Retinal pigment epithelial cell (primary cell): Measurements from ENCODE around the gene CELSR1.

Experiments used
- DNase-seq: peaks from one replicate; pipeline ENCODE4 v3.0.0-alpha.2; 2010; ENCODE audit warnings: low read depth
- H3K4me3 ChIP-seq: 2 replicates; pipeline ENCODE4 v1.5.1; 2011; ENCODE audit warnings: mild to moderate bottlenecking, low read length, control low read depth, moderate library complexity
- CTCF ChIP-seq: conservative IDR thresholded peaks from 2 replicates; pipeline ENCODE4 v1.5.1; 2011; ENCODE audit warnings: low read depth, low read length, control low read depth, inconsistent platforms

Gene CELSR1

GRCh38 chr22:46439111-46439510 is 98.3 kb downstream of the CELSR1 start:
- no peak for TF ChIP-seq CTCF
- no peak overlapping the region for H3K4me3 ChIP-seq
- DNase-seq, result no peak

- no peak for TF ChIP-seq CTCF
- no peak for DNase-seq
- H3K4me3 ChIP-seq, result no peak overlapping the region
Observed at GRCh38 chr22:46437671-46438440, 99.6 kb downstream of the CELSR1 start.

- no peak for TF ChIP-seq CTCF
- no peak overlapping the region for H3K4me3 ChIP-seq
- no peak for DNase-seq
Observed at GRCh38 chr22:46436595-46437175, 100.7 kb downstream of the CELSR1 start.

GRCh38 chr22:46433318-46433717 is 104.1 kb downstream of the CELSR1 start:
- no peak for DNase-seq
- H3K4me3 ChIP-seq, result no peak overlapping the region
- TF ChIP-seq CTCF, result no peak

- H3K4me3 ChIP-seq, result no peak overlapping the region
- no peak for DNase-seq
- TF ChIP-seq CTCF, result no peak
Observed at GRCh38 chr22:46432164-46433068, 105.0 kb downstream of the CELSR1 start.

DNA sequence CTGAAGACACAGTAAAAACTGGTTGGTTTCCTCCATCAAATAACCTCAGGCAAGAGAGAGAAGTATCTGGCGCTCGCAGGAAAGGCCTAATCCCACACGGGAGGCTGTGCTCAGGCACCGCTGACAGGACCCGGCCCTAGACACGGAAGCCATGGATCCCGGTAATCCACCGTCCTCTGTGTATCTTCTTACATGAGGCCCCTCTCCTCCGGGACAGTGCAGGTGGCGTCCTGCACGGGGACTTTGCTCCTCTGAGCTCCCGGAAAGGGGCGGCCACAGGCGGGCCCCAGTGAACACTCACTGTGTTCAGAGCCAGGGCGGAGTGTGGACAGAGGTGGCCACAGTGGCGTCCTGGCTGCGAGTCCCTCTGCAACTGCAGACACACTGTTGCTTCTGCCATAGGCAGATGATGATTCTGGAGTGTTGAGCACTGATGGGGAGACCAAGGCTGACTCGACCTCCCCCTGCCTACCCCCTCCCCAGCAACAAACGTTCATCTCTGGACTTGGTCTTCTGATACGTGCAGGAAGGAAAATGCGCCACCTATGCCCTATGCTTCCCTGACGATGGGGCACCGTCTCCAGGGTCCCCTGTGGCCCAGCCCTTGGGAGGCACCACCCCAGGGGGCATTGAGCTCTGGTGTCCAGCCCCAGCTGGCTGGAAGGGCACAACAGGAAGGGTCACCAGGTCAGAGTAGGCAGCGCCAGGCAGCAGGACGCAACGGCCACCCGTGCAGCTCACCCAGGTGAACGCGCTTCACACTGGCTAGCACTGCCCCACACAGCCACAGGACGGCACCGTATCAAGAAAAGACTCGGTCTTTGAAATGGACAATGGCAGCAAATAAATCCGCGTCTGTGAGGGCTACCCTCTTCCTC is 106.2 kb downstream of the CELSR1 start:
- no peak overlapping the region for H3K4me3 ChIP-seq
- TF ChIP-seq CTCF, result no peak
- no peak for DNase-seq
